Measurements from ENCODE around the gene TICAM2. TPM values are rescaled to one million over a fixed set of nuclear protein-coding genes. Genes with fewer than 3 reads are reported as not detected.

Gene TICAM2
- total and polyA plus RNA-seq, 4 experiments from 2014 or later = 0.52 to 1.6 (median 1.3) TPM; not detected in 1

- Histone ChIP-seq H3K36me3 (ENCODE audit: insufficient read depth, low read length) (peaks cover 38% of the 10 kb centered on the region), H3K4me3 (ENCODE audit: low read length in 2 of 2) (no peak overlapping the region), H3K9me3 (ENCODE audit: control insufficient read depth in 1 of 2, low read length in 2 of 2) (no peaks in the 10 kb centered on the region), H3K4me1 (ENCODE audit: insufficient read depth, low read length) (no peaks in the 10 kb centered on the region), H3K27ac (ENCODE audit: low read depth, low read length) (no peak overlapping the region), H3K27me3 (ENCODE audit: insufficient read depth, low read length) (no peaks in the 10 kb centered on the region)
- POLR2A ChIA-PET (ENCODE audit: partially characterized antibody) = interaction anchor here (4.6 kb wide), 1 partner anchor 9 kb away, joined by 20 read pairs; the partner anchor contains the start of gene TMED7
- Mint-ChIP-seq H3K27me3 (no peaks in the 10 kb centered on the region), H3K9me3 (no peaks in the 10 kb centered on the region), H3K36me3 (peaks cover 47 to 66% of the 10 kb centered on the region in 2 donors), H3K4me1 (peaks cover 6 to 27% (median 13%) of the 10 kb centered on the region in 4 donors), H3K27ac (peak overlapping the region in 5 of 7 donors; percentile 9 to 28 (median 19)), H3K4me3 (no peak overlapping the region)
- intact Hi-C loops (cut with micrococcal nuclease) = no loop called here
- CTCF ChIA-PET (ENCODE audit: partially characterized antibody) = interaction anchor here (0.9 to 1.2 kb wide), 2 partner anchors 42 to 305 kb away, joined by 3 to 4 read pairs; no protein-coding TSS in a partner anchor
- no peak for DNase-seq
Measured at GRCh38 chr5:115616472-115616871, 14.2 kb upstream of the TICAM2 start.

GRCh38 chr5:115611873-115612272 lies 9.6 kb upstream of the TICAM2 start:
- intact Hi-C loops (cut with micrococcal nuclease) = no loop called here
- ChIA-PET POLR2A (ENCODE audit: partially characterized antibody) (interaction anchor here (0.6 kb wide), 1 partner anchor 11 kb away, joined by 3 read pairs; no protein-coding TSS in a partner anchor), CTCF (ENCODE audit: partially characterized antibody) (no interaction called here)
- H3K4me3 Mint-ChIP-seq = no peak overlapping the region
- no peak for DNase-seq
- no peaks in the 10 kb centered on the region for H3K4me1 ChIP-seq (ENCODE audit: insufficient read depth, low read length)
- no peak overlapping the region for H3K4me3 ChIP-seq (ENCODE audit: low read length in 2 of 2)
- peaks cover 19% of the 10 kb centered on the region for H3K36me3 ChIP-seq (ENCODE audit: insufficient read depth, low read length)
- no peaks in the 10 kb centered on the region for H3K9me3 ChIP-seq (ENCODE audit: control insufficient read depth in 1 of 2, low read length in 2 of 2)
- no peak overlapping the region for H3K27ac ChIP-seq (ENCODE audit: low read depth, low read length)
- peak overlapping the region in 2 of 7 donors; percentile 9 to 25 for H3K27ac Mint-ChIP-seq
- H3K27me3 Mint-ChIP-seq = no peaks in the 10 kb centered on the region
- H3K27me3 ChIP-seq (ENCODE audit: insufficient read depth, low read length) = no peaks in the 10 kb centered on the region
- peaks cover 26 to 44% of the 10 kb centered on the region in 2 donors for H3K36me3 Mint-ChIP-seq
- H3K4me1 Mint-ChIP-seq = peaks cover 12 to 23% (median 20%) of the 10 kb centered on the region in 4 donors
- no peaks in the 10 kb centered on the region for H3K9me3 Mint-ChIP-seq

GRCh38 chr5:115607935-115608334 lies 5.7 kb upstream of the TICAM2 start:
- H3K4me3 ChIP-seq (ENCODE audit: low read length in 2 of 2) = no peak overlapping the region
- no peaks in the 10 kb centered on the region for H3K9me3 ChIP-seq (ENCODE audit: control insufficient read depth in 1 of 2, low read length in 2 of 2)
- no peaks in the 10 kb centered on the region for H3K9me3 Mint-ChIP-seq
- H3K27me3 Mint-ChIP-seq = no peaks in the 10 kb centered on the region
- H3K27me3 ChIP-seq (ENCODE audit: insufficient read depth, low read length) = no peaks in the 10 kb centered on the region
- H3K27ac ChIP-seq (ENCODE audit: low read depth, low read length) = no peak overlapping the region
- ChIA-PET POLR2A (ENCODE audit: partially characterized antibody) (interaction anchor here (1.1 kb wide), 1 partner anchor 233 kb away, joined by 3 read pairs; the partner anchor contains the start of genes AP3S1 and ATG12), CTCF (ENCODE audit: partially characterized antibody) (interaction anchor here (1.5 kb wide), 1 partner anchor 27 kb away, joined by 4 read pairs; no protein-coding TSS in a partner anchor)
- peak overlapping the region in 1 of 7 donors; percentile 74 for H3K27ac Mint-ChIP-seq
- no peaks in the 10 kb centered on the region for H3K36me3 ChIP-seq (ENCODE audit: insufficient read depth, low read length)
- no peak for DNase-seq
- no peak overlapping the region for H3K4me3 Mint-ChIP-seq
- peaks cover 19 to 30% (median 21%) of the 10 kb centered on the region in 4 donors for H3K4me1 Mint-ChIP-seq
- H3K36me3 Mint-ChIP-seq = peaks cover 7 to 20% of the 10 kb centered on the region in 2 donors
- intact Hi-C loops (cut with micrococcal nuclease) = no loop called here
- no peaks in the 10 kb centered on the region for H3K4me1 ChIP-seq (ENCODE audit: insufficient read depth, low read length)

DNA sequence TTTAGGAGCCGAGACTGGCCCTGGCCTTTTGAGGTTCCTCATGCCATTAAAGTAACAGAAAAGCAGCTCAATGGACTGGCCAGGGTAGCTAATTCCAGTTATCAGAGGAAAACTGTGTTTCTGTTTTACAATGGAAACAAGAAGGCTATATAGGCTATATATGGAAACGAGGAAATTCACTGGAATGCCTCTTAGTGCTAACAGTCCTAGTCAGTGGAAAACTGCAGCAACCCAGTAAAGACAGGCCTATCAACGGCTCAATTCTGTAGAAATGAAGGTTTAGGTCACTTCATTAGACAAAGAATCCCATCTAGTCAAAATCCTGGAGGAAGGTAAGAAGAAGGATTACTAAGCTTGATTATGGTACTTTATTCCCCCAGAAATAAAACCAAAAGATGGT lies 3.2 kb upstream of the TICAM2 start:
- DNase-seq = no peak
- H3K36me3 ChIP-seq (ENCODE audit: insufficient read depth, low read length) = no peaks in the 10 kb centered on the region
- H3K27me3 Mint-ChIP-seq = no peaks in the 10 kb centered on the region
- H3K4me1 ChIP-seq (ENCODE audit: insufficient read depth, low read length) = no peaks in the 10 kb centered on the region
- H3K4me3 Mint-ChIP-seq = no peak overlapping the region
- peaks cover 0 to under 1% (median 0%) of the 10 kb centered on the region in 8 donors for H3K9me3 Mint-ChIP-seq
- intact Hi-C loops (cut with micrococcal nuclease) = no loop called here
- peak overlapping the region in 1 of 7 donors; percentile 6 for H3K27ac Mint-ChIP-seq
- ChIA-PET POLR2A (ENCODE audit: partially characterized antibody) (no interaction called here), CTCF (ENCODE audit: partially characterized antibody) (no interaction called here)
- no peak overlapping the region for H3K27ac ChIP-seq (ENCODE audit: low read depth, low read length)
- peaks cover 22 to 30% (median 26%) of the 10 kb centered on the region in 4 donors for H3K4me1 Mint-ChIP-seq
- peaks cover 3 to 11% of the 10 kb centered on the region in 2 donors for H3K36me3 Mint-ChIP-seq
- H3K9me3 ChIP-seq (ENCODE audit: control insufficient read depth in 1 of 2, low read length in 2 of 2) = no peaks in the 10 kb centered on the region
- no peak overlapping the region for H3K4me3 ChIP-seq (ENCODE audit: low read length in 2 of 2)
- H3K27me3 ChIP-seq (ENCODE audit: insufficient read depth, low read length) = no peaks in the 10 kb centered on the region

- intact Hi-C loops (cut with micrococcal nuclease) = loop anchor here (1.0 kb wide), 1 partner anchor 21 kb away; no protein-coding TSS in a partner anchor
- peak overlapping the region; percentile 48 to 96 (median 88) for H3K27ac Mint-ChIP-seq
- CTCF ChIA-PET (ENCODE audit: partially characterized antibody) = no interaction called here
Measured at GRCh38 chr5:115602591-115603125, 379 bp upstream of the TICAM2 start.

DNA sequence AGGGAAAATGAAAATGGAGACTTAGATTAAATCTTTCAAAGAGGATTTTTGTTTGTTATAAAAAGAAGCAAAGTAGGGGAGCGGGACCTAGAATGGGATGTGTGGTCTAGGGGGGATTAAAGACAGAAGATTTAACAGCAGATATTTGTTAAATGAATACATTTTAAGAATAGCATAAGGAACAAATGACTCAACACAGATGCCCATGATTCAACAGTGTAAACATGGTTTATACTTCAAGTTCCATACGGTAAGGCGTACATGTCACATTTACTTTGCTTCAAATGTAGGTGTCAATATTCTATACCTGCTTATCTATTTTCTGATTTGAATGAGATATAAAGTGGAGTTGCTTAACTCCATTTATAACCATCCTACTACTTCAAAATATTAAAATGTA lies 1.5 kb downstream of the TICAM2 start:
- peak overlapping the region in 4 of 7 donors; percentile 26 to 86 (median 46) for H3K27ac Mint-ChIP-seq
- peaks cover 5 to 6% of the 10 kb centered on the region in 2 donors for H3K36me3 Mint-ChIP-seq
- H3K4me3 ChIP-seq (ENCODE audit: low read length in 2 of 2) = no peak overlapping the region
- no peaks in the 10 kb centered on the region for H3K36me3 ChIP-seq (ENCODE audit: insufficient read depth, low read length)
- peak overlapping the region; percentile 1 to 79 (median 60) for H3K4me3 Mint-ChIP-seq
- intact Hi-C loops (cut with micrococcal nuclease) = no loop called here
- DNase-seq = no peak
- H3K27me3 Mint-ChIP-seq = peaks cover 0 to 1% of the 10 kb centered on the region in 2 donors
- H3K9me3 Mint-ChIP-seq = peaks cover 0 to 2% (median 0%) of the 10 kb centered on the region in 8 donors
- no peaks in the 10 kb centered on the region for H3K9me3 ChIP-seq (ENCODE audit: control insufficient read depth in 1 of 2, low read length in 2 of 2)
- CTCF ChIA-PET (ENCODE audit: partially characterized antibody) = interaction anchor here (0.7 to 1.3 kb wide), 4 partner anchors 22 to 29 kb away, joined by 3 to 4 read pairs (median 3); no protein-coding TSS in a partner anchor
- H3K4me1 Mint-ChIP-seq = peaks cover 11 to 36% (median 18%) of the 10 kb centered on the region in 4 donors
- no peak overlapping the region for H3K27ac ChIP-seq (ENCODE audit: low read depth, low read length)
- POLR2A ChIA-PET (ENCODE audit: partially characterized antibody) = interaction anchor here (1.8 kb wide), 1 partner anchor 24 kb away, joined by 11 read pairs; the partner anchor contains the start of gene TMED7
- no peaks in the 10 kb centered on the region for H3K27me3 ChIP-seq (ENCODE audit: insufficient read depth, low read length)
- H3K4me1 ChIP-seq (ENCODE audit: insufficient read depth, low read length) = no peaks in the 10 kb centered on the region

More at GRCh38 chr5:115602591-115603125, 379 bp upstream of the TICAM2 start:
- Mint-ChIP-seq H3K9me3 (peaks cover 0 to 2% (median 0%) of the 10 kb centered on the region in 8 donors), H3K4me3 (peak overlapping the region; percentile 76 to 91 (median 83)), H3K4me1 (peaks cover 13 to 36% (median 18%) of the 10 kb centered on the region in 4 donors), H3K27me3 (peaks cover 0 to 1% of the 10 kb centered on the region in 2 donors), H3K36me3 (peaks cover 3 to 6% of the 10 kb centered on the region in 2 donors)
- POLR2A ChIA-PET (ENCODE audit: partially characterized antibody) = interaction anchor here (0.7 to 1.8 kb wide), 3 partner anchors 22 to 307 kb away, joined by 3 to 11 read pairs (median 3); partner anchors contain the start of genes CCDC112 and TMED7
- H3K4me1 ChIP-seq (ENCODE audit: insufficient read depth, low read length) = no peaks in the 10 kb centered on the region
- no peaks in the 10 kb centered on the region for H3K9me3 ChIP-seq (ENCODE audit: control insufficient read depth in 1 of 2, low read length in 2 of 2)
- no peaks in the 10 kb centered on the region for H3K27me3 ChIP-seq (ENCODE audit: insufficient read depth, low read length)
- H3K36me3 ChIP-seq (ENCODE audit: insufficient read depth, low read length) = no peaks in the 10 kb centered on the region
- peak overlapping the region in 1 of 2 donors; percentile 46 for H3K4me3 ChIP-seq (ENCODE audit: low read length in 2 of 2)
- no peak for DNase-seq
- peak overlapping the region; percentile 51 for H3K27ac ChIP-seq (ENCODE audit: low read depth, low read length)

GRCh38 chr5:115599924-115600323 lies 2.4 kb downstream of the TICAM2 start:
- Mint-ChIP-seq H3K27me3 (peaks cover 0 to 1% of the 10 kb centered on the region in 2 donors), H3K9me3 (peaks cover 0 to 2% (median 0%) of the 10 kb centered on the region in 8 donors), H3K4me3 (peak overlapping the region in 4 of 8 donors; percentile 19 to 69 (median 24)), H3K36me3 (peaks cover 3 to 6% of the 10 kb centered on the region in 2 donors), H3K27ac (peak overlapping the region in 3 of 7 donors; percentile 36 to 84 (median 37)), H3K4me1 (peaks cover 9 to 36% (median 17%) of the 10 kb centered on the region in 4 donors)
- Histone ChIP-seq H3K9me3 (ENCODE audit: control insufficient read depth in 1 of 2, low read length in 2 of 2) (no peaks in the 10 kb centered on the region), H3K4me1 (ENCODE audit: insufficient read depth, low read length) (no peaks in the 10 kb centered on the region), H3K27me3 (ENCODE audit: insufficient read depth, low read length) (no peaks in the 10 kb centered on the region), H3K36me3 (ENCODE audit: insufficient read depth, low read length) (no peaks in the 10 kb centered on the region), H3K4me3 (ENCODE audit: low read length in 2 of 2) (no peak overlapping the region), H3K27ac (ENCODE audit: low read depth, low read length) (no peak overlapping the region)
- DNase-seq = no peak
- POLR2A ChIA-PET (ENCODE audit: partially characterized antibody) = no interaction called here
- intact Hi-C loops (cut with micrococcal nuclease) = no loop called here
- CTCF ChIA-PET (ENCODE audit: partially characterized antibody) = interaction anchor here (1.1 kb wide), 1 partner anchor 10 kb away, joined by 3 read pairs; no protein-coding TSS in a partner anchor

Data from CD4-positive, alpha-beta memory T cell (primary cell).